A549 (cell line): Measurements from ENCODE around the gene MAMSTR. TPM values are rescaled to one million over a fixed set of nuclear protein-coding genes. Genes with fewer than 3 reads are reported as not detected.

Experiments used
- ATAC-seq, 2 experiments: fragments of 200-7000 bp in 1 of 2; fragments of >200 bp in 1 of 2; cut with Nextera tagmentation in 1 of 2; cut with Tn5 transposase in 1 of 2; 3 replicates each; pipeline versions ENCODE4 v1.8.0 to v1.9.1; 2018 to 2020; ENCODE audit warnings: mild to moderate bottlenecking in 1 of 2, moderate library complexity in 1 of 2
- CTCF ChIA-PET: fragments of 300-600 bp; sonication (Branson Sonifier 250); formaldehyde crosslinking; extraction: SDS; loops from one replicate; lab custom pipeline; 2021; ENCODE audit warnings: antibody characterized with exemption, inconsistent platforms; lab: Yijun Ruan, JAX
- POLR2A ChIA-PET: fragments of 350-600 bp; formaldehyde crosslinking; extraction: SDS; loops from one replicate; lab custom pipeline; 2021; ENCODE audit warnings: antibody characterized with exemption, inconsistent platforms; lab: Yijun Ruan, JAX
- DNase-seq, 2 experiments: peaks; one replicate each; pipeline versions ENCODE4 v3.0.0 to v3.0.0-alpha.2; 2011 to 2016; ENCODE audit warnings: low read depth in 1 of 2, low spot score in 1 of 2
- FAIRE-seq: peaks from 2 replicates; lab custom pipeline; 2011; peaks lifted over from hg19 to GRCh38; lab: Jason Lieb, UNC
- H3K27ac ChIP-seq, 2 experiments: fragments of >200 bp; sonication (Bioruptor Twin); formaldehyde crosslinking; 3 replicates each; pipeline ENCODE4 v1.5.1; 2016 to 2017
- H3K4me1 ChIP-seq: fragments of >200 bp; sonication (Bioruptor Twin); formaldehyde crosslinking; 3 replicates; pipeline ENCODE4 v1.6.1; 2016
- H3K4me2 ChIP-seq: fragments of >200 bp; sonication (Bioruptor Twin); formaldehyde crosslinking; 3 replicates; pipeline ENCODE4 v1.6.1; 2016
- H3K4me3 ChIP-seq: fragments of >200 bp; sonication (Bioruptor Twin); formaldehyde crosslinking; 3 replicates; pipeline ENCODE4 v1.5.1; 2016
- H3K9me3 ChIP-seq: fragments of >200 bp; sonication (Bioruptor Twin); formaldehyde crosslinking; 3 replicates; pipeline ENCODE4 v1.6.1; 2016
- BHLHE40 ChIP-seq: IDR thresholded peaks from 2 replicates; pipeline ENCODE4 v1.6.1; 2012; ENCODE audit warnings: low read depth, low read length, inconsistent platforms
- CBX2 ChIP-seq: fragments of 200-600 bp; sonication (generic); IDR thresholded peaks from 2 replicates; pipeline ENCODE4 v1.6.1; 2016; ENCODE audit warnings: low read depth, mild to moderate bottlenecking, borderline replicate concordance
- CBX8 ChIP-seq: fragments of 200-600 bp; sonication (generic); IDR thresholded peaks from 2 replicates; pipeline ENCODE4 v1.6.1; 2016
- CHD4 ChIP-seq: fragments of 200-600 bp; sonication (generic); IDR thresholded peaks from 2 replicates; pipeline ENCODE4 v1.6.1; 2016; ENCODE audit warnings: antibody characterized with exemption, mild to moderate bottlenecking, borderline replicate concordance
- EHF ChIP-seq: fragments of 250-450 bp; sonication (Bioruptor Pico); IDR thresholded peaks from 2 replicates; pipeline ENCODE4 v1.5.0; 2020; ENCODE audit warnings: mild to moderate bottlenecking
- EHMT2 ChIP-seq: fragments of 200-600 bp; sonication (generic); IDR thresholded peaks from 2 replicates; pipeline ENCODE4 v1.6.1; 2016; ENCODE audit warnings: antibody characterized with exemption, low read depth, mild to moderate bottlenecking, moderate library complexity
- FOSB ChIP-seq: fragments of 250-450 bp; sonication (Bioruptor Pico); IDR thresholded peaks from 2 replicates; pipeline ENCODE4 v1.5.0; 2020; ENCODE audit warnings: mild to moderate bottlenecking, moderate library complexity
- FOSL2 ChIP-seq, 2 experiments: fragments of 450-650 bp in 1 of 2; fragments of >200 bp in 1 of 2; sonication (Bioruptor Twin) in 1 of 2; formaldehyde crosslinking; IDR thresholded peaks; 2 replicates each; pipeline versions ENCODE4 v1.5.0 to v1.6.1; 2016 to 2020; ENCODE audit warnings: mild to moderate bottlenecking in 1 of 2, moderate library complexity in 1 of 2
- FOXS1 ChIP-seq: fragments of 250-450 bp; sonication (Bioruptor Pico); IDR thresholded peaks from 2 replicates; pipeline ENCODE4 v1.5.0; 2020; ENCODE audit warnings: mild to moderate bottlenecking, moderate library complexity
- HOXA7 ChIP-seq: fragments of 250-450 bp; sonication (Bioruptor Pico); IDR thresholded peaks from 2 replicates; pipeline ENCODE4 v1.5.0; 2020; ENCODE audit warnings: mild to moderate bottlenecking, moderate library complexity
- KDM5A ChIP-seq: fragments of 200-600 bp; sonication (generic); IDR thresholded peaks from 2 replicates; pipeline ENCODE4 v1.6.1; 2016; ENCODE audit warnings: antibody characterized with exemption, mild to moderate bottlenecking
- MAZ ChIP-seq: fragments of 150-350 bp; IDR thresholded peaks from 2 replicates; pipeline ENCODE4 v1.6.1; 2014; ENCODE audit warnings: antibody characterized with exemption, low read depth, low read length, borderline replicate concordance
- NR3C1 ChIP-seq: fragments of >200 bp; sonication (Bioruptor Twin); formaldehyde crosslinking; IDR thresholded peaks from 3 replicates; pipeline ENCODE4 v1.6.1; 2017
- PHF8 ChIP-seq: fragments of 200-600 bp; sonication (generic); IDR thresholded peaks from 2 replicates; pipeline ENCODE4 v1.6.1; 2016; ENCODE audit warnings: low read depth, mild to moderate bottlenecking, antibody characterized with exemption, moderate library complexity, borderline replicate concordance
- RCOR1 ChIP-seq: fragments of 150-350 bp; IDR thresholded peaks from 2 replicates; pipeline ENCODE4 v1.6.1; 2014; ENCODE audit warnings: antibody characterized with exemption, low read length, low read depth
- ZFP36 ChIP-seq: fragments of 450-650 bp; IDR thresholded peaks from 2 replicates; pipeline ENCODE4 v1.6.1; 2014; ENCODE audit warnings: borderline replicate concordance; ENCODE audit not compliant: partially characterized antibody
- ZSCAN20 ChIP-seq: fragments of 250-450 bp; sonication (Bioruptor Pico); IDR thresholded peaks from 2 replicates; pipeline ENCODE4 v1.8.0; 2022; ENCODE audit warnings: mild to moderate bottlenecking, moderate library complexity
- WGBS: methylation state at CpG from one replicate; pipeline ENCODE4 v1.1.6; 2017; ENCODE audit errors: missing lambda C conversion rate; 5-methylcytosine and 5-hydroxymethylcytosine counted together
- polyA plus RNA-seq, 4 experiments: library from polyadenylated mRNA; depleted of rRNA in 3 of 4; stranded (reverse); fragments of >200 nt; fragmentation: RNase III in 1 of 4; extraction: RNeasy Plus Mini Kit Qiagen cat#74134 plus additional on column Dnase treatment in 1 of 4; gene quantifications; 2 replicates in 3 of 4; 3 replicates in 1 of 4; pipeline ENCODE4 v1.2.3, GENCODE V29; 2011 to 2017
- TF ChIP-seq, protein P1 (sequence below): fragments of 200-600 bp; sonication (generic); IDR thresholded peaks from 2 replicates; pipeline ENCODE4 v1.6.1; 2016; ENCODE audit warnings: antibody characterized with exemption, mild to moderate bottlenecking, moderate library complexity
- TF ChIP-seq, protein P2 (sequence below): fragments of 250-450 bp; sonication (Bioruptor Pico); IDR thresholded peaks from 2 replicates; pipeline ENCODE4 v1.5.0; 2020; ENCODE audit warnings: low read depth, mild to moderate bottlenecking, moderate library complexity
- TF ChIP-seq, protein P3 (sequence below): fragments of 150-350 bp; IDR thresholded peaks from 2 replicates; pipeline ENCODE4 v1.6.1; 2014; ENCODE audit warnings: low read depth, mild to moderate bottlenecking, low read length

Gene MAMSTR
- polyA plus RNA-seq, 2 of the 4 experiments (the other 2 are of a cell fraction): 0.44 to 0.52 TPM

DNA sequence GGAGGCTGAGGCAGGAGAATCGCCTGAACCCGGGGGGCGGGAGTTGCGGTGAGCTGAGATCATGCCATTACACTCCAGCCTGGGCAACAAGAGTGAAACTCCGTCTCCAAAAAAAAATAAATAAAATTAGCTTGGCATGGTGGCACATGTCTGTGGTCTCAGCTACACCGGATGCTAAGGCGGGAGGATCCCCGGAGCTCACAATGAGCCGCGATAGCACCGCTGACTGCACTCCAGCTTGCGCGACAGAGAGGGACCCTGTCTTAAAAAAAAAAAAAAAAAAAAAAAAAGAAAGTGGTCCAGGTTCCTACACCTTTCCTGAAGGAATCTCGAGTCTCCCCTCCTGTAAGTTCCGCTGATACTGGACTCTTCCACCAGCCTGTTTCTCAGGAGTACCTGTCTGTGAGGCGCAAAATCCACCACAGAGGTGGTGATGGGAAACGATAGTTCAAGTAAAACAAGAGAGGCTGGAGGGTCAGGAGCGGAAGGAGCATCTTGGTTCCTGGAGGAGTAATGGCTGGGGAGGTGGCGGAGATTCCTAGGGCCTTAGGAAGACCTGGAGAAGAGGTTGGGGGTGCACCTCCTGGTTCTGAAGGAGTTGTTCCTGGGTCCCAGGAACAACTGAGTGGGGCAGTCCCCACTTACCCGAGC, 32.4 kb upstream of the MAMSTR start:
- ChIA-PET CTCF (interaction anchor here (1.2 to 1.7 kb wide), 4 partner anchors 22 to 248 kb away, joined by 3 to 6 read pairs (median 4); partner anchors contain the start of genes CA11 and HSD17B14), POLR2A (no interaction called here)
- Histone ChIP-seq H3K4me2 (peak overlapping the region; percentile 95), H3K4me1 (peaks cover 36% of the 10 kb centered on the region), H3K9me3 (no peaks in the 10 kb centered on the region), H3K4me3 (peak overlapping the region; percentile 47), H3K27ac (peak overlapping the region; percentile 57 to 75; a peak in 5 of 6 replicates)
- DNase-seq (no peak), FAIRE-seq (no peak), ATAC-seq (0 out of 6 replicates have a peak, but pooled peaks of 1 of the 2 experiments have one; percentile 3)
- TF ChIP-seq CHD4 (no peak), CBX8 (no peak)
- 92% methylated on average over 20 of the region's 20 CpGs for WGBS

DNA sequence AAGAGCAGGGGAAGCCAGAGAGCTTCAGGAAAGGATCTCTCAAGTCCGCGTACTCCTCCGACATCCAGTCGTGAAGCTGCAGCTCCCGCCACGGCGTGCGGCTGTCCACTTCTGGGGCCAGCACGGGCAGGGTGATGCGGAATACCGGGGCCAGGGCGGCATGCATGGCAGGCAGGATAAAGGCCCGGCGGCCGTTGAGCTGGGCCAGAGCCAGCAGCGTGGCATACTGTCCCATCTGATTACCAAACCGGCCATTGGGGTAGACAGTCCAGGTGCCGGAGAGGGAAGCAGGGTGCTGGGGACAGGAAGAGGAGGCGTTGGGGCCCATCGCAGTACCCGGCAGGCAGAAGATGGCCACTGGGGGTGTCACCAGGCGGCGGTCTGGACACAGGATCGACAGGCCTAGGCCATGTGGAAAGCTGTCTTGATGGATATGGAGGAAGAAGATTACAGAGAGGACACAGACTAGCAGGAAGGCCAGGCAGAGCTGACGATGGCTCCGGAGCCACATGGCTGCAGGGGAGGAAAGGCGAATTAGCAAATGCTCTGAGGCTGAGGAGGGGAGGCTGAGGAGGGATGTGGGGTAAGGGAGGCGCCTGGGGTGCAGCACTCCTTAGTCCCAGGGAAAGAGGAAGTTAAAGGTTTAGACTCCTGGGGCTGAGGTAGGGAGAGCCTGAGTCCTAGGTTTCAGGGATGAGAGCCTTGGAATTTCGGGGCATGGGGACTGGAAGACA, 31.4 kb upstream of the MAMSTR start:
- H3K27ac ChIP-seq: no peak overlapping the region
- no peak for FAIRE-seq
- 86% methylated on average over 29 of the region's 29 CpGs for WGBS
- no peak for ATAC-seq
- H3K9me3 ChIP-seq: no peaks in the 10 kb centered on the region
- peaks cover 33% of the 10 kb centered on the region for H3K4me1 ChIP-seq
- CTCF ChIA-PET: interaction anchor here (0.5 to 1.8 kb wide), 8 partner anchors 12 to 515 kb away, joined by 3 to 6 read pairs (median 4); partner anchors contain the start of genes CA11 and HSD17B14
- H3K4me2 ChIP-seq: no peak overlapping the region
- no peak overlapping the region for H3K4me3 ChIP-seq
- POLR2A ChIA-PET: no interaction called here
- no peak for DNase-seq
- TF ChIP-seq FOSL2 (IDR thresholded peaks at IDR 0.05): no peak
- TF ChIP-seq FOSL2 (CRISPR knock-in tag; IDR thresholded peaks at IDR 0.05): no peak
- no peak for TF ChIP-seq RCOR1
- no peak for TF ChIP-seq EHMT2
- TF ChIP-seq ZFP36: no peak
- no peak for TF ChIP-seq PHF8
- TF ChIP-seq KDM5A: no peak
- TF ChIP-seq, protein P1, sequence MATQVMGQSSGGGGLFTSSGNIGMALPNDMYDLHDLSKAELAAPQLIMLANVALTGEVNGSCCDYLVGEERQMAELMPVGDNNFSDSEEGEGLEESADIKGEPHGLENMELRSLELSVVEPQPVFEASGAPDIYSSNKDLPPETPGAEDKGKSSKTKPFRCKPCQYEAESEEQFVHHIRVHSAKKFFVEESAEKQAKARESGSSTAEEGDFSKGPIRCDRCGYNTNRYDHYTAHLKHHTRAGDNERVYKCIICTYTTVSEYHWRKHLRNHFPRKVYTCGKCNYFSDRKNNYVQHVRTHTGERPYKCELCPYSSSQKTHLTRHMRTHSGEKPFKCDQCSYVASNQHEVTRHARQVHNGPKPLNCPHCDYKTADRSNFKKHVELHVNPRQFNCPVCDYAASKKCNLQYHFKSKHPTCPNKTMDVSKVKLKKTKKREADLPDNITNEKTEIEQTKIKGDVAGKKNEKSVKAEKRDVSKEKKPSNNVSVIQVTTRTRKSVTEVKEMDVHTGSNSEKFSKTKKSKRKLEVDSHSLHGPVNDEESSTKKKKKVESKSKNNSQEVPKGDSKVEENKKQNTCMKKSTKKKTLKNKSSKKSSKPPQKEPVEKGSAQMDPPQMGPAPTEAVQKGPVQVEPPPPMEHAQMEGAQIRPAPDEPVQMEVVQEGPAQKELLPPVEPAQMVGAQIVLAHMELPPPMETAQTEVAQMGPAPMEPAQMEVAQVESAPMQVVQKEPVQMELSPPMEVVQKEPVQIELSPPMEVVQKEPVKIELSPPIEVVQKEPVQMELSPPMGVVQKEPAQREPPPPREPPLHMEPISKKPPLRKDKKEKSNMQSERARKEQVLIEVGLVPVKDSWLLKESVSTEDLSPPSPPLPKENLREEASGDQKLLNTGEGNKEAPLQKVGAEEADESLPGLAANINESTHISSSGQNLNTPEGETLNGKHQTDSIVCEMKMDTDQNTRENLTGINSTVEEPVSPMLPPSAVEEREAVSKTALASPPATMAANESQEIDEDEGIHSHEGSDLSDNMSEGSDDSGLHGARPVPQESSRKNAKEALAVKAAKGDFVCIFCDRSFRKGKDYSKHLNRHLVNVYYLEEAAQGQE: no peak
- TF ChIP-seq CBX2: no peak
- no peak for TF ChIP-seq FOXS1 (CRISPR knock-in tag)
- TF ChIP-seq CBX8: no peak
- no peak for TF ChIP-seq BHLHE40
- TF ChIP-seq, protein P2, sequence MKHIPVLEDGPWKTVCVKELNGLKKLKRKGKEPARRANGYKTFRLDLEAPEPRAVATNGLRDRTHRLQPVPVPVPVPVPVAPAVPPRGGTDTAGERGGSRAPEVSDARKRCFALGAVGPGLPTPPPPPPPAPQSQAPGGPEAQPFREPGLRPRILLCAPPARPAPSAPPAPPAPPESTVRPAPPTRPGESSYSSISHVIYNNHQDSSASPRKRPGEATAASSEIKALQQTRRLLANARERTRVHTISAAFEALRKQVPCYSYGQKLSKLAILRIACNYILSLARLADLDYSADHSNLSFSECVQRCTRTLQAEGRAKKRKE (CRISPR knock-in tag): no peak
- no peak for TF ChIP-seq HOXA7 (CRISPR knock-in tag)
- no peak for TF ChIP-seq EHF (CRISPR knock-in tag)
- no peak for TF ChIP-seq ZSCAN20 (CRISPR knock-in tag)
- no peak for TF ChIP-seq NR3C1
- no peak for TF ChIP-seq FOSB (CRISPR knock-in tag)
- no peak for TF ChIP-seq MAZ
- no peak for TF ChIP-seq CHD4
- TF ChIP-seq, protein P3, sequence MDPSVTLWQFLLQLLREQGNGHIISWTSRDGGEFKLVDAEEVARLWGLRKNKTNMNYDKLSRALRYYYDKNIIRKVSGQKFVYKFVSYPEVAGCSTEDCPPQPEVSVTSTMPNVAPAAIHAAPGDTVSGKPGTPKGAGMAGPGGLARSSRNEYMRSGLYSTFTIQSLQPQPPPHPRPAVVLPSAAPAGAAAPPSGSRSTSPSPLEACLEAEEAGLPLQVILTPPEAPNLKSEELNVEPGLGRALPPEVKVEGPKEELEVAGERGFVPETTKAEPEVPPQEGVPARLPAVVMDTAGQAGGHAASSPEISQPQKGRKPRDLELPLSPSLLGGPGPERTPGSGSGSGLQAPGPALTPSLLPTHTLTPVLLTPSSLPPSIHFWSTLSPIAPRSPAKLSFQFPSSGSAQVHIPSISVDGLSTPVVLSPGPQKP: no peak
